Fibroblast of lung (primary cell): ENCODE measurements around the gene OR51B6. TPM values are rescaled to one million over a fixed set of nuclear protein-coding genes. Genes with fewer than 3 reads are reported as not detected.

Experiments
- DNase-seq, 2 donors: peaks; one replicate each; pipeline versions ENCODE4 v3.0.0 to v3.0.0-alpha.2; 2010; ENCODE audit warnings: low read depth in 2 of 2
- H2AFZ ChIP-seq: 2 replicates; pipeline ENCODE4 v1.5.1; 2012; ENCODE audit warnings: low read length, control low read depth, inconsistent platforms
- H3K27ac ChIP-seq: 2 replicates; pipeline ENCODE4 v1.5.1; 2011; ENCODE audit warnings: low read length, control low read depth; ENCODE audit not compliant: insufficient read depth
- H3K27me3 ChIP-seq: 2 replicates; pipeline ENCODE4 v1.5.1; 2011; ENCODE audit warnings: mild to moderate bottlenecking, low read length; ENCODE audit not compliant: control insufficient read depth, insufficient read depth
- H3K36me3 ChIP-seq: 2 replicates; pipeline ENCODE4 v1.5.1; 2011; ENCODE audit warnings: low read length; ENCODE audit not compliant: control insufficient read depth, insufficient read depth
- H3K4me1 ChIP-seq: 2 replicates; pipeline ENCODE4 v1.5.1; 2011; ENCODE audit warnings: low read length; ENCODE audit not compliant: control insufficient read depth, insufficient read depth; ENCODE audit errors: extremely low read depth
- H3K4me2 ChIP-seq: 2 replicates; pipeline ENCODE4 v1.5.1; 2011; ENCODE audit warnings: low read length, control low read depth; ENCODE audit not compliant: insufficient read depth; ENCODE audit errors: extremely low read depth
- H3K4me3 ChIP-seq, 4 experiments: fragments of 200-600 bp in 1 of 4; sonication (generic) in 1 of 4; replicated peaks in 1 of 4; 2 replicates each; pipeline ENCODE4 v1.5.1; 2011 to 2016; ENCODE audit warnings: low read length in 4 of 4, low read depth in 3 of 4, mild to moderate bottlenecking in 3 of 4, control low read depth in 2 of 4, inconsistent platforms in 1 of 4, mixed read lengths in 1 of 4; ENCODE audit not compliant: insufficient read depth in 1 of 4; ENCODE audit errors: control extremely low read depth in 1 of 4
- H3K79me2 ChIP-seq: 2 replicates; pipeline ENCODE4 v1.5.1; 2012; ENCODE audit warnings: mild to moderate bottlenecking, low read length, inconsistent platforms; ENCODE audit not compliant: control insufficient read depth, insufficient read depth
- H3K9ac ChIP-seq: 2 replicates; pipeline ENCODE4 v1.5.1; 2011; ENCODE audit warnings: mild to moderate bottlenecking, low read length, control low read depth; ENCODE audit not compliant: insufficient read depth
- H3K9me3 ChIP-seq: 2 replicates; pipeline ENCODE4 v1.5.1; 2012; ENCODE audit warnings: low read depth, low read length; ENCODE audit not compliant: control insufficient read depth, insufficient read depth
- H4K20me1 ChIP-seq: 2 replicates; pipeline ENCODE4 v1.5.1; 2011; ENCODE audit warnings: low read length; ENCODE audit not compliant: control insufficient read depth, insufficient read depth; ENCODE audit errors: extremely low read depth
- EZH2 ChIP-seq: IDR thresholded peaks from 2 replicates; pipeline ENCODE4 v1.5.1; 2012; ENCODE audit warnings: low read length, control low read depth, mild to moderate bottlenecking; ENCODE audit errors: missing control alignments
- polyA plus RNA-seq, 2 donors: library from polyadenylated mRNA; depleted of rRNA in 1 of 2; stranded (reverse) in 1 of 2; unstranded in 1 of 2; fragments of >200 nt; gene quantifications; 2 replicates each; pipeline ENCODE4 v1.2.1, GENCODE V29; 2011 to 2012; ENCODE audit warnings: missing spikeins in 1 of 2
- total RNA-seq: library from RNA; depleted of rRNA; stranded (reverse); fragments of >200 nt; gene quantifications from 2 replicates; pipeline ENCODE4 v1.2.1, GENCODE V29; 2014
- TF ChIP-seq, protein P1 (sequence below), 2 donors: IDR thresholded peaks in 1 of 2; conservative IDR thresholded peaks in 1 of 2; 1 replicate in 1 of 2; 2 replicates in 1 of 2; pipeline ENCODE4 v1.5.1; 2011 to 2012; ENCODE audit warnings: low read length in 2 of 2, control low read depth in 1 of 2, inconsistent platforms in 1 of 2, low read depth in 1 of 2, mild to moderate bottlenecking in 1 of 2

Gene OR51B6
- total and polyA plus RNA-seq, 2 donors (not counting 1 experiment from before 2014, with no cell fraction given): not detected

DNA sequence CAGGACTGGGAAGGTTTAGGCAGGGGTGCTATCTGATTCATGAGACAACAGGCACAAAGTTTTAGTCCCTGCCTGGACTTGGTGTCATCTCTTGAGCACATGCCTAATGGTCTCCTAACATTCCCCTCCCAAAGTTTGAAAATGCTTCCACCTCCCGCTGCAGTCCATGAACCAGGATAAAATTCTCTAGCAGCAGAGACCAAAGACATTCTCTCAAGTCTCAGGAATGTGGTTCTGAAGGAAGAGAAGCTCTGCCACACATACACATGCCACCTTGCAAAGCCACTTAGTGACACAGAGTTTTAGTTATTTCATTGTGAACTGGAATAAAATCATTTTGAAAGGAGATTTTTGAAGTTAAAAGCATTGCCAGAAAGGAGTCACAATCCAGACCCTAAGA is 15.5 kb downstream of the OR51B6 start:
- no peak for TF ChIP-seq EZH2
- TF ChIP-seq, protein P1, sequence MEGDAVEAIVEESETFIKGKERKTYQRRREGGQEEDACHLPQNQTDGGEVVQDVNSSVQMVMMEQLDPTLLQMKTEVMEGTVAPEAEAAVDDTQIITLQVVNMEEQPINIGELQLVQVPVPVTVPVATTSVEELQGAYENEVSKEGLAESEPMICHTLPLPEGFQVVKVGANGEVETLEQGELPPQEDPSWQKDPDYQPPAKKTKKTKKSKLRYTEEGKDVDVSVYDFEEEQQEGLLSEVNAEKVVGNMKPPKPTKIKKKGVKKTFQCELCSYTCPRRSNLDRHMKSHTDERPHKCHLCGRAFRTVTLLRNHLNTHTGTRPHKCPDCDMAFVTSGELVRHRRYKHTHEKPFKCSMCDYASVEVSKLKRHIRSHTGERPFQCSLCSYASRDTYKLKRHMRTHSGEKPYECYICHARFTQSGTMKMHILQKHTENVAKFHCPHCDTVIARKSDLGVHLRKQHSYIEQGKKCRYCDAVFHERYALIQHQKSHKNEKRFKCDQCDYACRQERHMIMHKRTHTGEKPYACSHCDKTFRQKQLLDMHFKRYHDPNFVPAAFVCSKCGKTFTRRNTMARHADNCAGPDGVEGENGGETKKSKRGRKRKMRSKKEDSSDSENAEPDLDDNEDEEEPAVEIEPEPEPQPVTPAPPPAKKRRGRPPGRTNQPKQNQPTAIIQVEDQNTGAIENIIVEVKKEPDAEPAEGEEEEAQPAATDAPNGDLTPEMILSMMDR (conservative IDR thresholded peaks at IDR 0.05 in 1 of 2, IDR thresholded peaks at IDR 0.05 in 1 of 2; ENCODE audit: low read depth in 1 of 2, low read length in 2 of 2): no peak
- no peaks in the 10 kb centered on the region for H3K9me3 ChIP-seq
- H3K4me1 ChIP-seq: peaks cover 25% of the 10 kb centered on the region
- H3K9ac ChIP-seq: no peak overlapping the region
- H3K4me2 ChIP-seq: no peak overlapping the region
- DNase-seq: peak in 1 of 2 donors; percentile 61
- H3K27me3 ChIP-seq: no peaks in the 10 kb centered on the region
- H3K36me3 ChIP-seq: no peaks in the 10 kb centered on the region
- no peaks in the 10 kb centered on the region for H3K79me2 ChIP-seq
- H2AFZ ChIP-seq: no peak overlapping the region
- H3K4me3 ChIP-seq: no peak overlapping the region
- H4K20me1 ChIP-seq: no peaks in the 10 kb centered on the region
- H3K27ac ChIP-seq: peak overlapping the region; percentile 36

- Histone ChIP-seq H2AFZ (no peak overlapping the region), H4K20me1 (no peaks in the 10 kb centered on the region), H3K9me3 (no peaks in the 10 kb centered on the region), H3K79me2 (no peaks in the 10 kb centered on the region), H3K27ac (peak overlapping the region; percentile 36), H3K4me3 (no peak overlapping the region), H3K36me3 (no peaks in the 10 kb centered on the region), H3K9ac (no peak overlapping the region), H3K4me1 (peaks cover 25% of the 10 kb centered on the region), H3K4me2 (no peak overlapping the region), H3K27me3 (no peaks in the 10 kb centered on the region)
- DNase-seq: peak; percentile 72 to 92
- TF ChIP-seq, protein P1 (conservative IDR thresholded peaks at IDR 0.05 in 1 of 2, IDR thresholded peaks at IDR 0.05 in 1 of 2; ENCODE audit: low read depth in 1 of 2, low read length in 2 of 2): no peak
- TF ChIP-seq EZH2: no peak
Measured at GRCh38 chr11:5367448-5368074, 16.3 kb downstream of the OR51B6 start.

- H3K79me2 ChIP-seq: no peaks in the 10 kb centered on the region
- no peak for TF ChIP-seq EZH2
- TF ChIP-seq, protein P1 (conservative IDR thresholded peaks at IDR 0.05 in 1 of 2, IDR thresholded peaks at IDR 0.05 in 1 of 2; ENCODE audit: low read depth in 1 of 2, low read length in 2 of 2): no peak
- H3K9ac ChIP-seq: no peak overlapping the region
- no peak for DNase-seq
- peaks cover 21% of the 10 kb centered on the region for H3K4me1 ChIP-seq
- no peak overlapping the region for H3K27ac ChIP-seq
- H3K36me3 ChIP-seq: no peaks in the 10 kb centered on the region
- no peaks in the 10 kb centered on the region for H3K27me3 ChIP-seq
- H4K20me1 ChIP-seq: no peaks in the 10 kb centered on the region
- no peak overlapping the region for H3K4me2 ChIP-seq
- H2AFZ ChIP-seq: peak overlapping the region; percentile 28
- H3K4me3 ChIP-seq: no peak overlapping the region
- H3K9me3 ChIP-seq: no peaks in the 10 kb centered on the region
Measured at GRCh38 chr11:5368502-5369043, 17.3 kb downstream of the OR51B6 start.
